ENCODE data around the gene IPO5. TPM values are rescaled to one million over a fixed set of nuclear protein-coding genes. Genes with fewer than 3 reads are reported as not detected.
"Not testable (repeated sequence)": the region's sequence is repeated elsewhere in the genome, so short reads cannot be mapped to it uniquely, and the experiment has no call there.

The IPO5 gene
- total RNA-seq, 1 experiment from 2014 or later, result 114 TPM

GRCh38 chr13:98025480-98026025, 72.1 kb downstream of the IPO5 start:
- no peaks in the 10 kb centered on the region for H3K9me2 ChIP-seq (replicated peaks; ENCODE audit: insufficient read depth, low read length)
- no peaks in the 10 kb centered on the region for H4K20me1 ChIP-seq (ENCODE audit: insufficient read depth, low read depth, low read length)
- no peak overlapping the region for H3K9ac ChIP-seq (ENCODE audit: low read length)
- no peak overlapping the region for H3K4me2 ChIP-seq (ENCODE audit: low read depth, low read length, poor library complexity, severe bottlenecking)
- H3K27ac ChIP-seq (ENCODE audit: low read length), result no peak overlapping the region
- no peak for DNase-seq
- no peak overlapping the region for H3K4me3 ChIP-seq (ENCODE audit: low read length)
- no peak overlapping the region for H2AFZ ChIP-seq (ENCODE audit: low read length)
- H3K4me1 ChIP-seq (ENCODE audit: low read length), result no peaks in the 10 kb centered on the region
- H3K9me3 ChIP-seq (ENCODE audit: low read length), result no peaks in the 10 kb centered on the region
- no peaks in the 10 kb centered on the region for H3K27me3 ChIP-seq (ENCODE audit: low read length)
- peaks cover 14% of the 10 kb centered on the region; the same call in 1 of the 2 replicates for H3K36me3 ChIP-seq (ENCODE audit: insufficient read depth, low read length)
- H3K79me2 ChIP-seq (ENCODE audit: low read length), result no peaks in the 10 kb centered on the region

- Histone ChIP-seq H3K4me2 (ENCODE audit: low read depth, low read length, poor library complexity, severe bottlenecking) (no peak overlapping the region), H3K27me3 (ENCODE audit: low read length) (no peaks in the 10 kb centered on the region), H3K27ac (ENCODE audit: low read length) (no peak overlapping the region), H3K9me3 (ENCODE audit: low read length) (no peaks in the 10 kb centered on the region), H2AFZ (ENCODE audit: low read length) (no peak overlapping the region), H4K20me1 (ENCODE audit: insufficient read depth, low read depth, low read length) (no peaks in the 10 kb centered on the region), H3K4me1 (ENCODE audit: low read length) (no peaks in the 10 kb centered on the region), H3K9ac (ENCODE audit: low read length) (no peak overlapping the region), H3K36me3 (ENCODE audit: insufficient read depth, low read length) (peaks cover 9% of the 10 kb centered on the region; the same call in 1 of the 2 replicates), H3K4me3 (ENCODE audit: low read length) (no peak overlapping the region), H3K9me2 (replicated peaks; ENCODE audit: insufficient read depth, low read length) (no peaks in the 10 kb centered on the region), H3K79me2 (ENCODE audit: low read length) (no peaks in the 10 kb centered on the region)
- DNase-seq, result no peak
Measured at GRCh38 chr13:98026457-98026857, 73.0 kb downstream of the IPO5 start.

GRCh38 chr13:98032168-98032567, 78.7 kb downstream of the IPO5 start:
- Histone ChIP-seq H3K4me2 (ENCODE audit: low read depth, low read length, poor library complexity, severe bottlenecking) (no peak overlapping the region), H3K9me2 (replicated peaks; ENCODE audit: insufficient read depth, low read length) (no peaks in the 10 kb centered on the region), H3K27ac (ENCODE audit: low read length) (no peak overlapping the region), H3K4me3 (ENCODE audit: low read length) (no peak overlapping the region), H3K36me3 (ENCODE audit: insufficient read depth, low read length) (no peaks in the 10 kb centered on the region), H3K79me2 (ENCODE audit: low read length) (no peaks in the 10 kb centered on the region), H3K27me3 (ENCODE audit: low read length) (no peaks in the 10 kb centered on the region), H3K4me1 (ENCODE audit: low read length) (no peaks in the 10 kb centered on the region), H2AFZ (ENCODE audit: low read length) (no peak overlapping the region), H4K20me1 (ENCODE audit: insufficient read depth, low read depth, low read length) (no peaks in the 10 kb centered on the region), H3K9ac (ENCODE audit: low read length) (no peak overlapping the region), H3K9me3 (ENCODE audit: low read length) (no peaks in the 10 kb centered on the region)
- no peak for DNase-seq

- H3K27ac ChIP-seq (ENCODE audit: low read length), result no peak overlapping the region
- H3K9ac ChIP-seq (ENCODE audit: low read length), result no peak overlapping the region
- no peaks in the 10 kb centered on the region for H3K9me3 ChIP-seq (ENCODE audit: low read length)
- H4K20me1 ChIP-seq (ENCODE audit: insufficient read depth, low read depth, low read length), result no peaks in the 10 kb centered on the region
- no peaks in the 10 kb centered on the region for H3K4me1 ChIP-seq (ENCODE audit: low read length)
- H3K27me3 ChIP-seq (ENCODE audit: low read length), result no peaks in the 10 kb centered on the region
- H3K4me3 ChIP-seq (ENCODE audit: low read length), result no peak overlapping the region
- H3K4me2 ChIP-seq (ENCODE audit: low read depth, low read length, poor library complexity, severe bottlenecking), result no peak overlapping the region
- no peak overlapping the region for H2AFZ ChIP-seq (ENCODE audit: low read length)
- no peaks in the 10 kb centered on the region for H3K36me3 ChIP-seq (ENCODE audit: insufficient read depth, low read length)
- no peak for DNase-seq
- H3K79me2 ChIP-seq (ENCODE audit: low read length), result no peaks in the 10 kb centered on the region
- no peaks in the 10 kb centered on the region for H3K9me2 ChIP-seq (replicated peaks; ENCODE audit: insufficient read depth, low read length)
Measured at GRCh38 chr13:98033277-98034247, 80.1 kb downstream of the IPO5 start.

- Histone ChIP-seq H2AFZ (ENCODE audit: low read length) (no peak overlapping the region), H3K9me3 (ENCODE audit: low read length) (no peaks in the 10 kb centered on the region), H3K9me2 (replicated peaks; ENCODE audit: insufficient read depth, low read length) (no peaks in the 10 kb centered on the region), H3K4me3 (ENCODE audit: low read length) (no peak overlapping the region), H4K20me1 (ENCODE audit: insufficient read depth, low read depth, low read length) (no peaks in the 10 kb centered on the region), H3K79me2 (ENCODE audit: low read length) (no peaks in the 10 kb centered on the region), H3K27ac (ENCODE audit: low read length) (no peak overlapping the region), H3K4me2 (ENCODE audit: low read depth, low read length, poor library complexity, severe bottlenecking) (no peak overlapping the region), H3K27me3 (ENCODE audit: low read length) (no peaks in the 10 kb centered on the region), H3K36me3 (ENCODE audit: insufficient read depth, low read length) (no peaks in the 10 kb centered on the region), H3K4me1 (ENCODE audit: low read length) (no peaks in the 10 kb centered on the region), H3K9ac (ENCODE audit: low read length) (no peak overlapping the region)
- DNase-seq, result no peak
Measured at GRCh38 chr13:98035373-98035772, 81.9 kb downstream of the IPO5 start.

- not testable (repeated sequence) for H3K27me3 ChIP-seq (ENCODE audit: low read length); H3K36me3 ChIP-seq (ENCODE audit: insufficient read depth, low read length); H3K9me3 ChIP-seq (ENCODE audit: low read length); H3K9ac ChIP-seq (ENCODE audit: low read length); H3K4me1 ChIP-seq (ENCODE audit: low read length); H3K27ac ChIP-seq (ENCODE audit: low read length); H3K9me2 ChIP-seq (replicated peaks; ENCODE audit: insufficient read depth, low read length); H3K4me2 ChIP-seq (ENCODE audit: low read depth, low read length, poor library complexity, severe bottlenecking); H4K20me1 ChIP-seq (ENCODE audit: insufficient read depth, low read depth, low read length); H2AFZ ChIP-seq (ENCODE audit: low read length); H3K4me3 ChIP-seq (ENCODE audit: low read length); H3K79me2 ChIP-seq (ENCODE audit: low read length); DNase-seq
Measured at GRCh38 chr13:98036564-98037302, 83.3 kb downstream of the IPO5 start.

GRCh38 chr13:98039261-98039660, 85.8 kb downstream of the IPO5 start:
- Histone ChIP-seq H3K4me1 (ENCODE audit: low read length) (peaks cover 8% of the 10 kb centered on the region), H3K4me3 (ENCODE audit: low read length) (no peak overlapping the region), H3K9ac (ENCODE audit: low read length) (no peak overlapping the region), H4K20me1 (ENCODE audit: insufficient read depth, low read depth, low read length) (no peaks in the 10 kb centered on the region), H3K36me3 (ENCODE audit: insufficient read depth, low read length) (no peaks in the 10 kb centered on the region), H3K27ac (ENCODE audit: low read length) (no peak overlapping the region), H2AFZ (ENCODE audit: low read length) (no peak overlapping the region), H3K4me2 (ENCODE audit: low read depth, low read length, poor library complexity, severe bottlenecking) (no peak overlapping the region), H3K9me3 (ENCODE audit: low read length) (no peaks in the 10 kb centered on the region), H3K27me3 (ENCODE audit: low read length) (no peaks in the 10 kb centered on the region), H3K79me2 (ENCODE audit: low read length) (no peaks in the 10 kb centered on the region), H3K9me2 (replicated peaks; ENCODE audit: insufficient read depth, low read length) (no peaks in the 10 kb centered on the region)
- no peak for DNase-seq

- H3K4me1 ChIP-seq (ENCODE audit: low read length), result peaks cover 8% of the 10 kb centered on the region
Measured at GRCh38 chr13:98039964-98040363, 86.5 kb downstream of the IPO5 start.

More at GRCh38 chr13:98039964-98040363, 86.5 kb downstream of the IPO5 start:
- Histone ChIP-seq H3K4me3 (ENCODE audit: low read length) (no peak overlapping the region), H3K36me3 (ENCODE audit: insufficient read depth, low read length) (no peaks in the 10 kb centered on the region), H3K79me2 (ENCODE audit: low read length) (no peaks in the 10 kb centered on the region), H3K9me3 (ENCODE audit: low read length) (no peaks in the 10 kb centered on the region), H3K27me3 (ENCODE audit: low read length) (no peaks in the 10 kb centered on the region), H3K4me2 (ENCODE audit: low read depth, low read length, poor library complexity, severe bottlenecking) (no peak overlapping the region), H3K9ac (ENCODE audit: low read length) (no peak overlapping the region), H3K27ac (ENCODE audit: low read length) (no peak overlapping the region), H3K9me2 (replicated peaks; ENCODE audit: insufficient read depth, low read length) (no peaks in the 10 kb centered on the region), H4K20me1 (ENCODE audit: insufficient read depth, low read depth, low read length) (no peaks in the 10 kb centered on the region), H2AFZ (ENCODE audit: low read length) (no peak overlapping the region)
- no peak for DNase-seq

Data from Karpas-422 (cell line).